GM12891 (cell line): ENCODE data around the gene DHRS1.

Source experiments
- POLR2A ChIP-seq: IDR thresholded peaks from 2 replicates; pipeline ENCODE4 v1.6.1; 2011; ENCODE audit warnings: low read depth, low read length, control low read depth
- POLR2AphosphoS5 ChIP-seq: IDR thresholded peaks from 2 replicates; pipeline ENCODE4 v1.6.1; 2011; ENCODE audit warnings: low read depth, low read length, control low read depth
- TAF1 ChIP-seq: IDR thresholded peaks from 2 replicates; pipeline ENCODE4 v1.6.1; 2011; ENCODE audit warnings: low read depth, low read length, control low read depth

GRCh38 chr14:24286996-24287395 lies 12.6 kb downstream of the DHRS1 start:
- TF ChIP-seq POLR2A (no peak), TAF1 (no peak), POLR2AphosphoS5 (no peak)
